HG02938 (cell line): Measurements from ENCODE around the gene PAPOLB.
"Not testable (repeated sequence)": the region's sequence is repeated elsewhere in the genome, so short reads cannot be mapped to it uniquely, and the experiment has no call there.

Experiments
- ATAC-seq: cut with Tn5 transposase; IDR thresholded peaks from one replicate; pipeline ENCODE4 v1.9.1; 2021; ENCODE audit warnings: mild to moderate bottlenecking, moderate library complexity; ENCODE audit not compliant: unreplicated experiment

PAPOLB gene

GRCh38 chr7:4861673-4862072 is at the start of gene PAPOLB:
Gene PAPOLB (minus strand): TSS chr7:4862030. CDS start chr7:4861810, 220 bp downstream.
- no peak for ATAC-seq

DNA sequence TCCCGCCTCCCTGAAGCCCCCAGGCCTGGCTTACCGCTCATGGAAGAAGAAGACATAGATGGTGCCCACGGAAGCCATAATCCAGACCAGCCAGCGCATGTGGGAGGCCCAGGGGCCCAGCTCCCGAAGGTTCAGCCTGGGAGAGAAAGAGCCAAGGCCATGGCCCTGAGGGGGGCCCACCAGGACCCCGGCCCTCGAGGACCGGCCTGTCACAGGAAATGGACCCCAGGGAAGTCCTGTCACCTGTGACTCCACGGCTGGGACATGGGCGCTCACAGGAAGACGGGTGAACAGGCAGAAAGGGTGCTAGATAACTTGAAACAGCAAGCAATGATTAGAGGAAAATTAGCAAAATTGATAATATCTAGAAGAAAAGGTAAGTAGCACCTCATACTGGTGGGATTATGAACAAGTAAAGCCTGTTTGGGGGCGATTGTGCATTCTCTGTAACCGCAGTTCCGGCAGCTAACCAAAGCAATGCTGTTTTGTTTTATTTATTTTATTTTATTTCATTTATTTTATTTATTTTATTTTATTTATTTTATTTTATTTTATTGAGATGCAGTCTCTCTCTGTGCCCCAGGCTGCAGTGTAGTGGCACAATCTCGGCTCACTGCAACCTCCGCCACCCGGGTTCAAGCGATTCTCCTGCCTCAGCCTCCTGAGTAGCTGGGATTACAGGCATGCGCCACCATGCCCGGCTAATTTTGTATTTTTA is 49.4 kb upstream of the PAPOLB start:
- no peak for ATAC-seq

DNA sequence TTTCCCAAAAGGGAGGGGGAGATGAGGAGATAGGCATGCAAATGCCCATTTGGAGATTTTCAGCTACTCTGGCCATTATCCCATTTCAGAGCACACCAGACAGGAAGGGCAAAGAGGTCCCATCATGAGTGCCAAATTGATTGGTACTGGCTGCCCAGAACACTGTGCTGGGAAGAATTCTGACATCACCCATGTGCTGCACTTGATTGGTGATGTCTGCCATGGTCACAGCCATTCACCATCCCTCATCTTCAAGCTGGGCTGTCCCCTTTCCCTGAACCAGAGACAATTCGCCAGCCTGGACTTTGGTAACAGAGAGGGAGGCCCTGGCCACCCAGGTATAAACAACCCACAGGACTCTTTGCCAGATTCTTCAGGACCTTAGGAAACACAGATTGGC is 44.9 kb upstream of the PAPOLB start:
- no peak for ATAC-seq

DNA sequence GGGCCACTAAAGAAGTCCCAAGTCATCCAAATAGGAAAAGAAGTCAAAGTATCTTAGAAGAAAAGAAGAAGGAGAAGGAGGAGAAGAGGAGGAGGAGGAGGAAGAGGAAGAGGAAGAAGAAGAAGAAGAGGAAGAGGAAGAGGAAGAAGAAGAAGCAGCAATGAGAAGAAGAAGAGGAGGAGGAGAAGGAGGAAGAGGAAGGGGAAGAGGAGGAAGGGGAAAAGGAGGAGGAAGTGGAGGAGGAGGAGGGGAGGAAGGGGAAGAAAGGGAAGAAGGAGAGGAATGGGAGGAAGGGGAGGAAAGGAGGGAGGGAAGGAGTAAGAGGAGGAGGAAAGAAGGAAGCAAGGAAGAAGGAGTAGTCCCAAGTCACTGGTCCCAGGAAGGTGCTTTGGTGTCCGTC is 43.3 kb upstream of the PAPOLB start:
- ATAC-seq: no peak

- ATAC-seq: no peak
These were observed 42.5 kb upstream of the PAPOLB start for GRCh38 chr7:4904346-4904745.

DNA sequence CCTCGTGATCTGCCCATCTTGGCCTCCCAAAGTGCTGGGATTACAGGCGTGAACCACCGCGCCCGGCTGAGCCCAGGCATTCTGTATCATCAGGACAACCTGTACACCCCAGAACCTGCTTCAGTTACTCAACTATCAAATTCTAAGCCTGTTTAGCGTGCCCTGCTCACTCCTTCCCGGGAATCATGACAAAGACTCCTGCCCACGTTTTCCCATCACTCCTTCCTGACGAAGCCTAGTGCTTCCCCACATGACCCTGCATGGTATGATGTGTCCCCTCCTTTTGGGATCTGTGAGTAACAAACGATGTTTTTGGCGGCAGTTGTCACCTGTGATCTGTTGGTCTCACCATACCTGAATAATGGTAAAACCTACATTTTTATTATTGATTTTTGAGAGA is 33.9 kb upstream of the PAPOLB start:
- ATAC-seq: no peak

DNA sequence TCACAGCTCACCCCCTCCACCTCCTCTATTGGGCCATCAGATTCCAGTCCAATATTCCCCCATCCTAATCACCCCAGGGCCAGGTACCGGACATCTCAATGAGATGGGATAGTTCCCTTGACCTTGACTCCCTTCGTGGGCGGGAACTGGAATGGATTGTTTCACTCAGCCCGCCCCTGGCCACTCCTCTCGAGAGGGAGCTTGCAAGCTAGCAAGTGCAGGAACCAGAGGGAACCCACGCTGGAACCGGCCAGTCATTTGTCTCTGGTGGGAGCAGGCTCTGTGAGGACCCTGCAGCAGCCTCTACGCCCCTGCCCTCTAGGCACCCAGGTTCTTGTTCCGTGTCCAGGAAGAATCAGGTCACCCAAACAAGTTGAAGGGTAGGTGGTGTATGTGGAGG is 32.7 kb upstream of the PAPOLB start:
- no peak for ATAC-seq

DNA sequence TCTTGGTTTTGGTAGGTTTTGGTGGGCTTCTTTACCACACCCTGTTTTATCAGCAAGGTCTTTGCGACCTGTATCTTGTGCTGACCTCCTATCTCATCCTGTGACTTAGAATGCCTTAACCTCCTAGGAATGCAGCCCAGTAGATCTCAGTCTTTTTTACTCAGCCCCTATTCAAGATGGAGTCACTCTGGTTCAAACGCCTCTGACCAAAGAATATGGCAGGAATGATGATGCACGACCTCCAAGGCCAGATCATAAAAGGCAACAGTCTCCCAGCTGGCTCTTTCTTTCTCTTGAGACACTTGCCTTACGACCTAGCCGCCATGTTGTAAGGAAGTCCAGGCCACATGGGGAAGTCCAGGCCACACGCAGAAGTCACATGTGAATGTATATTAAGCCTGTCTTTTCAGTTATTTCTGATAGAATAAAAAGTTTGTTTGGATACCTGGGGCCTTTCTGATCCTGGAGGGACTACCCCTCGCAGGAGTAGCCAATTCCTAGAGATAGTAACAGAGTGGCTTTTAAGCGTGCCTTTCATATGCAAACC is 32.2 kb upstream of the PAPOLB start:
- no peak for ATAC-seq

DNA sequence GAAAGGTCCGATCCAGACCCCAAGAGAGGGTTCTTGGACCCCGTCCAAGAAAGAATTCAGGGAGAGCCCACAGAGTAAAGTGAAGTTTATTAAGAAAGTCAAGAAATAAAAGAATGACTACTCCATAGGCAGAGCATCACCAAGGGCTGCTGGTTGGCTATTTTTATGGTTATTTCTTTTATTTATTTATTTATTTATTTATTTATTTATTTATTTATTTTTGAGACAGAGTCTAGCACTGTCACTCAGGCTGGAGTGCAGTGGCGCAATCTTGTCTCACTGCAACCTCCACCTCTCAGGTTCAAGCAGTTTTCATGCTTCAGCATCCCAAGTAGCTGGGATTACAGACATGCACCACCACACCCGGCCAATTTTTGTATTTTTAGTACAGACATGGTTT is 31.4 kb upstream of the PAPOLB start:
- ATAC-seq: not testable (repeated sequence)

GRCh38 chr7:4891522-4891921 is 29.7 kb upstream of the PAPOLB start:
- not testable (repeated sequence) for ATAC-seq

DNA sequence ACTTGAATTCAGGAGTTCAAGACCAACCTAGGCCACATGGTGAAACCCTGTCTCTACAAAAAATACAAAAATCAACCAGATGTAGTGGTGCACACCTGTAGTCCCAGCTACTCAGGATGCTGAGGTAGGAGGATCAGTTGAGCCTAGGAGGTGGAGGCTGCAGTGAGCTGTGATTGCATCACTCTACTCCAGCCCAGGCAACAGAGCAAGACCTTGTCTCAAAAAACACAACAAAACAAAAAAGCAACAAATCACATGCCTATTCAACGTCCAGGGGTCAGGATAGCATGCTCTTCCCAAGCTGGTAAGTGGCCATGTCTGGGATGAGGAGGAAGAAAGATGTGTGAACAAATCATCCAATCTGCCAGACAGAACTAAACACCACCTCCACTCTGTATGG is 27.9 kb upstream of the PAPOLB start:
- no peak for ATAC-seq

GRCh38 chr7:4888161-4888560 is 26.3 kb upstream of the PAPOLB start:
- no peak for ATAC-seq

DNA sequence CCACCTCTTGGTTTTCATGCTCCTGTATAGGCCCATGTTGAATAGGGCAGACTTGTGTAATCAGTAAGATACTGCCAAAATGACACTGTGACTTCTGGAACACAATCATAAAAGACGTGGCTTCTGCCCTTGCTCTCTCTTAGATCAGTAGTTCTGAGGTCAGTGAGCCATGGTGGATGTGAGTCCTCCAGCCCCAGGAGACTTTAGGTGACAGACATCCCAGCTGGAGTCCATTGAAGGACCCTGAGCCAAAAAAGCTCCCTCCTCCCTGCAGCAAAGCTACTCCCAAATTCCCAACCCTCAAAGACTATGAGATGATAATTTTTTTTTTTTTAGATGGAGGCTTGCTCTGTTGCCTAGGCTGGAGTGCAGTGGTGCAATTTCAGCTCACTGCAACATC is 24.8 kb upstream of the PAPOLB start:
- ATAC-seq: no peak

DNA sequence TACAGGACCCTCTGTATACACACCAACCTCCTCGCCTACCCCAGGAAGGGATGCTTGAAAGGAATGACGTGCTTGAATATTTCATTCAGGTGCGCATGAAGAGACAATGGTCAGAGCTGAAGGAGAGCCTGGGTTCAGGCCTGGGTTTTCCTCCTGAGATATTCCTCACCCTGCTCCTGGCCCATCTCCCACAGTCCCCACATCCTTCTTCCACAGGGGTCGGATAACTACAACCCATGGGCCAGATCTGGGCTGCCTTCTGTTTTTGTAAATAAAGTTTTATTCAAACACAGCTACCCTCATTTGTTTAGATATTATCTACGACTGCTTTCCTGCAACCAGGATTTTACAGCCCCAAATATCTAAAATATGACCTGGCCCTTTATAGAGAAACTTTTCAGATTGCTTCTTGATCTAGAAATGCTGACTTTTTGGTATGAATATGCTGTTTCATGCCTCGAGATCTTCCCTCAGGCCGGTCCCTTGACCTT is 23.5 kb upstream of the PAPOLB start:
- ATAC-seq: no peak

- ATAC-seq: no peak
These were observed 22.3 kb upstream of the PAPOLB start for GRCh38 chr7:4884164-4884563.

GRCh38 chr7:4883372-4884144 is 21.7 kb upstream of the PAPOLB start, which contains the start of gene RADIL:
Gene RADIL (minus strand): TSS chr7:4883716. CDS start chr7:4878139, 5,577 bp downstream.
- ATAC-seq: no peak

DNA sequence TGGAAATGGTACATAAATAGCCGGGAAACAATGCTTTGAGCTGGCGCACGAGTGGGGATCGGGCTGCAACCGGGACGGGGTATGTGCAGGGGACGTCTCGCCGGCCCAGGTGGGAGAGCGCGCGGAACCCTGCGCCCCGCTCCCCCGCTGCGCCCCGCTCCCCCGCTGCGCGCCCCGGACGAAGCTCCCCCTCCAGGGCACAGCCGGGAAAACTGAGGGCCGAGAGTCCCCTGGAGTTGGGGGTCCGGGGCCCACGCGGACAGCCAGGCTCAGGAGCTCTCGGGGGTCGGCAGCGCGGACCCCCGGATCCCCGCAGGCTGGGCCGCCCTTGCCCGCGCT is 21.2 kb upstream of the PAPOLB start:
- no peak for ATAC-seq

DNA sequence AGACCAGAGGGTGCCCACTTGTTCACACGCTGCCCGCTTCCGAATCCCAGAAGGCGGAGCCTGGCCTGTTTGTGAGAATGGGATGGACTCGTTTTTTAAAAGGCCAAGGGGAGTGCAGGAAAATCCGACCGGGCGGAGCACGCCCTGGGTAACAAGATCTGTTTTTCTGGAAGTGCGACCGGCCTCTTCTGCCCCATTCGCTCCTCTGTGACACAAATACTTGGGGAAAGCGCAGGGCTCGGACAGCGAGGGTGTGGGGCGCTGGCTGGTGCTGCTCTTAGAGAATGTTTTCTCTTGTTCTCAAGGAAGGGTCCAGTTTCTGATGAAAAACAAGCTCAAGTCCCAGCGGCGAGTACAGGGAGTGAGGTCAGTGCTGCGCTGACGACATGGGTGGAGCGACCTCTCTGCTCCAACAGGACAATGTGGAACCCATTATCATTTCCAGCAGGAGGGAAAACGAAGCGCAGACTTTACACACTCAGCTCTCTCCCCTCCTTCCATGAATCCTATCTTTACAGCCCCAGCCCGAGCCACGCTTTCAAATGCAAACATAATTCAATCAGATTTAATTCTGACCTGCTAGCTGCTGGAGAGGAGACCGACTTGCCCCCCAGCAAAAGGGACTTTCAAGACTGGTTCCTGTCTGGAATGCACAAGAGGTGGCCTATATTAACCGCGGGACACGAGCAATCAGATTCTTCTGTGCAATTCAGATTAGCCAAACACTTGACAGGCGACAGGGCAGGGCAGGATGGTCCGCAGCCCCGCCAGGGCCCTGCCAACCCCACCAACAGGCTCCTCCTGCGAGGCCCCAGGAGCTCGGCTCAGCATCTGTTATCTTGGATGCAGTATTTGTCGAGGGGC is 20.6 kb upstream of the PAPOLB start:
- no peak for ATAC-seq

DNA sequence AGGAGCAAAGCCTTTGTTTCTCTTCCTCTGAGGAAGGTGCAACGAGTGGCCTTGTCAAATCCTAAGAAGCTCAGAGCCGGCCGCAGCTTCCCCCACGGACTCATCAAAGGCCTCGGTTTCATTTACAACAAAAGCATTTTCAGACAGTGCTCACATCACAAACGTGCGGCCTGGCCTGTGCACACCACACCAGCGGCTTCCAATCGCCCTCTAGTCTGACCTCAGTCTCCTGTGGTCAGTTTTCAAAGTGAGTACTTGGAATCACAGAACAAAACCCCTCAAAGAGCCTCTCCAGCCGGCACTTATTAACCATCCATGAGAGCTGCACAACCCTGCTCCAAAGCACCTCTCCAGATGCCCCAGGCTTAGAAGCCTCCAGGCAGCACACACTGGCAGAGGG is 18.4 kb upstream of the PAPOLB start:
- ATAC-seq: no peak

- no peak for ATAC-seq
These were observed 17.7 kb upstream of the PAPOLB start for GRCh38 chr7:4879396-4880081.
